HEK293 (cell line): ENCODE data around the gene FOXK2.
A peak's percentile ranks its signal among the peaks of the same experiment; 100 is the strongest.

Experiments
- CTCF ChIA-PET: fragments of 350-600 bp; formaldehyde crosslinking; extraction: SDS; loops from one replicate; lab custom pipeline; 2021; ENCODE audit warnings: antibody characterized with exemption; lab: Yijun Ruan, JAX
- POLR2A ChIA-PET: fragments of 300-600 bp; formaldehyde crosslinking; extraction: SDS; loops from one replicate; lab custom pipeline; 2020; ENCODE audit warnings: antibody characterized with exemption, inconsistent platforms; lab: Yijun Ruan, JAX
- H3K27ac ChIP-seq: fragments of 200-500 bp; sonication (Bioruptor generic); 2 replicates; pipeline ENCODE4 v1.5.1; 2014; ENCODE audit warnings: low read depth, low read length, control low read depth, inconsistent platforms; ENCODE audit errors: extremely low read depth
- H3K36me3 ChIP-seq, 2 experiments: fragments of 200-500 bp in 1 of 2; sonication (Bioruptor generic) in 1 of 2; 1 replicate in 1 of 2; 2 replicates in 1 of 2; pipeline ENCODE4 v1.5.1; 2014 to 2017; ENCODE audit warnings: inconsistent platforms in 2 of 2, low read length in 2 of 2; ENCODE audit not compliant: control insufficient read depth in 2 of 2, insufficient read depth in 1 of 2
- H3K4me1 ChIP-seq: fragments of 200-500 bp; sonication (Bioruptor generic); 2 replicates; pipeline ENCODE4 v1.5.1; 2014; ENCODE audit warnings: mild to moderate bottlenecking, low read length, inconsistent platforms; ENCODE audit not compliant: control insufficient read depth, insufficient read depth
- H3K4me3 ChIP-seq: 2 replicates; pipeline ENCODE4 v1.5.1; 2011; ENCODE audit warnings: low read depth, mild to moderate bottlenecking, control low read depth, low read length, moderate library complexity
- H3K9me3 ChIP-seq: fragments of 200-500 bp; sonication (Bioruptor generic); 2 replicates; pipeline ENCODE4 v1.5.1; 2014; ENCODE audit warnings: low read depth, low read length, inconsistent platforms; ENCODE audit not compliant: control insufficient read depth, insufficient read depth
- EGR2 ChIP-seq: fragments of 450-650 bp; formaldehyde crosslinking; IDR thresholded peaks from 2 replicates; pipeline ENCODE4 v1.5.1; 2016; ENCODE audit warnings: low read depth, missing biosample characterization, missing genetic modification characterization
- GLIS2 ChIP-seq: fragments of 450-650 bp; formaldehyde crosslinking; IDR thresholded peaks from 2 replicates; pipeline ENCODE4 v1.5.1; 2016; ENCODE audit warnings: missing biosample characterization, missing genetic modification characterization
- HIC1 ChIP-seq: fragments of 450-650 bp; formaldehyde crosslinking; IDR thresholded peaks from 2 replicates; pipeline ENCODE4 v1.5.1; 2016; ENCODE audit warnings: missing biosample characterization, missing genetic modification characterization
- OVOL3 ChIP-seq: fragments of 450-650 bp; formaldehyde crosslinking; IDR thresholded peaks from 2 replicates; pipeline ENCODE4 v1.5.1; 2016; ENCODE audit warnings: missing biosample characterization, missing genetic modification characterization
- YY1 ChIP-seq: fragments of 450-650 bp; formaldehyde crosslinking; IDR thresholded peaks from 2 replicates; pipeline ENCODE4 v1.5.1; 2018; ENCODE audit warnings: missing biosample characterization, missing genetic modification characterization
- ZBTB11 ChIP-seq: fragments of 450-650 bp; formaldehyde crosslinking; conservative IDR thresholded peaks from 2 replicates; pipeline ENCODE4 v1.5.1; 2016; ENCODE audit warnings: low read depth, missing biosample characterization, missing genetic modification characterization
- ZFHX2 ChIP-seq: fragments of 450-650 bp; formaldehyde crosslinking; conservative IDR thresholded peaks from 2 replicates; pipeline ENCODE4 v1.5.1; 2016; ENCODE audit warnings: missing biosample characterization, missing genetic modification characterization
- ZNF10 ChIP-seq: fragments of 450-650 bp; formaldehyde crosslinking; IDR thresholded peaks from 2 replicates; pipeline ENCODE4 v1.5.1; 2017; ENCODE audit warnings: missing biosample characterization, missing genetic modification characterization
- ZNF138 ChIP-seq: fragments of 450-650 bp; formaldehyde crosslinking; IDR thresholded peaks from 2 replicates; pipeline ENCODE4 v1.5.1; 2016; ENCODE audit warnings: missing biosample characterization, missing genetic modification characterization, borderline replicate concordance
- ZNF155 ChIP-seq: fragments of 450-650 bp; formaldehyde crosslinking; IDR thresholded peaks from 2 replicates; pipeline ENCODE4 v1.5.1; 2016; ENCODE audit warnings: missing biosample characterization, missing genetic modification characterization
- ZNF202 ChIP-seq: fragments of 450-650 bp; formaldehyde crosslinking; IDR thresholded peaks from 2 replicates; pipeline ENCODE4 v1.5.1; 2016; ENCODE audit warnings: missing biosample characterization, missing genetic modification characterization, borderline replicate concordance
- ZNF239 ChIP-seq: fragments of 450-650 bp; formaldehyde crosslinking; IDR thresholded peaks from 2 replicates; pipeline ENCODE4 v1.5.1; 2016; ENCODE audit warnings: missing biosample characterization, missing genetic modification characterization
- ZNF280D ChIP-seq: fragments of 450-650 bp; formaldehyde crosslinking; IDR thresholded peaks from 2 replicates; pipeline ENCODE4 v1.5.1; 2016; ENCODE audit warnings: missing biosample characterization, missing genetic modification characterization
- ZNF416 ChIP-seq: fragments of 450-650 bp; formaldehyde crosslinking; IDR thresholded peaks from 2 replicates; pipeline ENCODE4 v1.5.1; 2016; ENCODE audit warnings: missing biosample characterization, missing genetic modification characterization
- ZNF600 ChIP-seq: fragments of 450-650 bp; formaldehyde crosslinking; IDR thresholded peaks from 2 replicates; pipeline ENCODE4 v1.5.1; 2016; ENCODE audit warnings: missing biosample characterization, missing genetic modification characterization
- ZNF626 ChIP-seq: fragments of 450-650 bp; sonication (Bioruptor Pico); formaldehyde crosslinking; IDR thresholded peaks from 2 replicates; pipeline ENCODE4 v1.5.1; 2018; ENCODE audit warnings: missing biosample characterization, missing genetic modification characterization, inconsistent platforms
- ZNF660 ChIP-seq: fragments of 450-650 bp; IDR thresholded peaks from 2 replicates; pipeline ENCODE4 v1.5.1; 2018; ENCODE audit warnings: missing biosample characterization, mild to moderate bottlenecking, missing genetic modification characterization
- ZNF664 ChIP-seq: fragments of 450-650 bp; formaldehyde crosslinking; IDR thresholded peaks from 2 replicates; pipeline ENCODE4 v1.5.1; 2016; ENCODE audit warnings: missing biosample characterization, missing genetic modification characterization
- ZNF76 ChIP-seq: fragments of 450-650 bp; formaldehyde crosslinking; IDR thresholded peaks from 2 replicates; pipeline ENCODE4; 2016; ENCODE audit warnings: low read depth, missing biosample characterization, missing genetic modification characterization, borderline replicate concordance

Gene FOXK2

GRCh38 chr17:82596837-82597672 is 77.5 kb downstream of the FOXK2 start:
- Histone ChIP-seq H3K36me3 (peaks cover 24 to 86% of the 10 kb centered on the region in 2 experiments), H3K9me3 (no peaks in the 10 kb centered on the region), H3K4me1 (peaks cover 4% of the 10 kb centered on the region), H3K27ac (no peak overlapping the region), H3K4me3 (no peak overlapping the region)
- ChIA-PET CTCF (interaction anchor here (0.7 kb wide), 1 partner anchor 144 kb away, joined by 3 read pairs; no protein-coding TSS in a partner anchor), POLR2A (no interaction called here)
- TF ChIP-seq ZNF626, result no peak
- no peak for TF ChIP-seq ZNF138 (tag by site-specific recombination)
- no peak for TF ChIP-seq YY1 (tag by site-specific recombination)
- peak; percentile 31; the same call in 1 of the 2 replicates for TF ChIP-seq GLIS2 (tag by site-specific recombination)
- no peak for TF ChIP-seq ZNF155 (tag by site-specific recombination)

GRCh38 chr17:82598256-82599119 is 79.0 kb downstream of the FOXK2 start:
- H3K27ac ChIP-seq, result 0 out of 2 replicates have a peak overlapping the region, but pooled peaks have one; percentile 16
- H3K36me3 ChIP-seq, result peaks cover 31 to 96% of the 10 kb centered on the region in 2 experiments
- ChIA-PET POLR2A (no interaction called here), CTCF (no interaction called here)
- no peak overlapping the region for H3K4me3 ChIP-seq
- peaks cover 2% of the 10 kb centered on the region for H3K4me1 ChIP-seq
- H3K9me3 ChIP-seq, result no peaks in the 10 kb centered on the region
- TF ChIP-seq ZNF280D (tag by site-specific recombination), result no peak
- peak; percentile 75; the same call in 1 of the 2 replicates for TF ChIP-seq ZNF600 (tag by site-specific recombination)
- TF ChIP-seq ZNF239 (tag by site-specific recombination), result no peak
- peak; percentile 63 for TF ChIP-seq ZFHX2 (tag by site-specific recombination)
- TF ChIP-seq ZNF10, result peak; percentile 80; the same call in 1 of the 2 replicates
- TF ChIP-seq ZBTB11, result no peak
- 0 out of 2 replicates have a peak, but pooled peaks have one; percentile 21 for TF ChIP-seq HIC1 (tag by site-specific recombination)
- no peak for TF ChIP-seq ZNF664
- peak; percentile 25; the same call in 1 of the 2 replicates for TF ChIP-seq EGR2 (tag by site-specific recombination)
- no peak for TF ChIP-seq ZNF202
- no peak for TF ChIP-seq ZNF660 (tag by site-specific recombination)
- no peak for TF ChIP-seq ZNF76 (tag by site-specific recombination)
- no peak for TF ChIP-seq ZNF416
- TF ChIP-seq OVOL3 (tag by site-specific recombination), result no peak
